ENCODE results near the gene MYLK. TPM values are rescaled to one million over a fixed set of nuclear protein-coding genes. Genes with fewer than 3 reads are reported as not detected.

Gene MYLK
- total and polyA plus RNA-seq, 2 donors (not counting 1 experiment from before 2014, with no cell fraction given): 0.51 TPM; not detected in 1

DNA sequence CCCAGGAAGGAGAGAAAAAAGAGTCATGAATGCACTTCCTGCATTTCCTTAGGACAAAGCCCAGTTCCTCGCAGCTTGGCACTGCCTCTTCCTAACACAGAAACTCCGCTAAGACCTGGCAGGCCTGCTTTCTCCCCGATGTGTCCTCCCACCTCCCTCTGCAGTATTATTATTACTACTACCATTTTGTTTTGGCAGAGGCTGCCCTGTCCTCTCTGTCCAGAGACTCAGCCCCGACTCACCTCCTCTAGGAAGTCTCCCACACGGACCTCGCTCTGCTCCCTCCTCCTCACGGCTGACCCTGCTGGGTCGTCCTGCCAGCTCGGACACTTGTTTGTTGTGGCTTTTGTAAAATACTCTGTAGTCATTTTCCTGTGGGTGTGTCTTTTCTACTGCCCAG lies 192.1 kb downstream of the MYLK start:
- Histone ChIP-seq H3K36me3 (replicated peaks in 1 of 2; ENCODE audit: control extremely low read depth in 1 of 2, control insufficient read depth in 1 of 2, extremely low read depth in 1 of 2, insufficient read depth in 2 of 2, low read length in 1 of 2) (no peaks in the 10 kb centered on the region), H3K79me2 (ENCODE audit: control insufficient read depth, insufficient read depth, low read length) (no peaks in the 10 kb centered on the region), H3K27ac (ENCODE audit: low read length in 2 of 2) (no peak overlapping the region), H2AFZ (ENCODE audit: insufficient read depth, low read depth, low read length, poor library complexity, severe bottlenecking) (no peak overlapping the region), H3K4me3 (ENCODE audit: control extremely low read depth in 1 of 5, extremely low read depth in 1 of 5, insufficient read depth in 1 of 5, low read depth in 2 of 5, low read length in 4 of 5) (no peak overlapping the region), H3K9ac (ENCODE audit: low read length) (no peak overlapping the region), H3K4me1 (ENCODE audit: control insufficient read depth in 2 of 2, insufficient read depth in 2 of 2, low read length in 2 of 2) (peaks cover 6 to 10% of the 10 kb centered on the region in 2 donors), H3K27me3 (replicated peaks in 1 of 4; ENCODE audit: control extremely low read depth in 1 of 4, control insufficient read depth in 3 of 4, insufficient read depth in 4 of 4, low read length in 3 of 4) (peaks cover 0 to 3% (median 0%) of the 10 kb centered on the region in 4 experiments), H4K20me1 (ENCODE audit: control insufficient read depth, insufficient read depth, low read length, poor library complexity, severe bottlenecking) (no peaks in the 10 kb centered on the region), H3K9me3 (ENCODE audit: control extremely low read depth in 1 of 3, control insufficient read depth in 2 of 3, insufficient read depth in 1 of 3, low read length in 2 of 3) (peaks cover 0 to 4% (median 0%) of the 10 kb centered on the region in 3 donors), H3K4me2 (replicated peaks; ENCODE audit: low read depth, low read length, poor library complexity, severe bottlenecking) (no peak overlapping the region)
- Mint-ChIP-seq H3K9me3 (ENCODE audit: insufficient read depth) (no peaks in the 10 kb centered on the region), H3K4me3 (no peak overlapping the region), H3K4me1 (peaks cover 11% of the 10 kb centered on the region), H3K27ac (no peak overlapping the region), H3K27me3 (peaks cover 11% of the 10 kb centered on the region)
- no peak for ATAC-seq (ENCODE audit: low read depth)
- no peak for DNase-seq
- CTCF ChIA-PET: no interaction called here
- intact Hi-C loops (cut with micrococcal nuclease): no loop called here
- WGBS (ENCODE audit: insufficient coverage): 93% methylated on average over 5 of the region's 9 CpGs
- POLR2A ChIA-PET: no interaction called here
- no peak for TF ChIP-seq EZH2 (IDR thresholded peaks at IDR 0.05; ENCODE audit: borderline replicate concordance, insufficient read depth, low read depth, low read length, poor library complexity, severe bottlenecking)
- TF ChIP-seq, protein P1, sequence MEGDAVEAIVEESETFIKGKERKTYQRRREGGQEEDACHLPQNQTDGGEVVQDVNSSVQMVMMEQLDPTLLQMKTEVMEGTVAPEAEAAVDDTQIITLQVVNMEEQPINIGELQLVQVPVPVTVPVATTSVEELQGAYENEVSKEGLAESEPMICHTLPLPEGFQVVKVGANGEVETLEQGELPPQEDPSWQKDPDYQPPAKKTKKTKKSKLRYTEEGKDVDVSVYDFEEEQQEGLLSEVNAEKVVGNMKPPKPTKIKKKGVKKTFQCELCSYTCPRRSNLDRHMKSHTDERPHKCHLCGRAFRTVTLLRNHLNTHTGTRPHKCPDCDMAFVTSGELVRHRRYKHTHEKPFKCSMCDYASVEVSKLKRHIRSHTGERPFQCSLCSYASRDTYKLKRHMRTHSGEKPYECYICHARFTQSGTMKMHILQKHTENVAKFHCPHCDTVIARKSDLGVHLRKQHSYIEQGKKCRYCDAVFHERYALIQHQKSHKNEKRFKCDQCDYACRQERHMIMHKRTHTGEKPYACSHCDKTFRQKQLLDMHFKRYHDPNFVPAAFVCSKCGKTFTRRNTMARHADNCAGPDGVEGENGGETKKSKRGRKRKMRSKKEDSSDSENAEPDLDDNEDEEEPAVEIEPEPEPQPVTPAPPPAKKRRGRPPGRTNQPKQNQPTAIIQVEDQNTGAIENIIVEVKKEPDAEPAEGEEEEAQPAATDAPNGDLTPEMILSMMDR (IDR thresholded peaks at IDR 0.05): no peak

DNA sequence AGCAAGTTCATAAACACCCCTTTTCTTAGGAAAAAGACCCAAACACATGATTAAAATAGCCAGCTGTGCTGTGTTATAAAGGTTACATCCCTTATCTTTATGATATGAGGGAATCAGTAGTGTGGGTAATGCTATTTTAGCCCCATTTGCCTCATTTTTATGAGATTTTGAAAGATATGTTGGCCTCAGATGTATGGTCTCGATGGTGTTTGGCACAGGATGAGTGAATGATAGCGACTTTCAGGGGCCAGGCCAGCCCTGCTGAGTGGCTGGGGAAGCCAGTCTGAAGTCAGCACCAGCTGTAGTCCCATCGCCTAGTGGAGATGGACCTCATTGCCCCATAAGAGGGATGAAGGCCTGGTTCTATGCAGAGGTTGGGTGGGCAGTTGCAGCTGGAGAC lies 194.3 kb downstream of the MYLK start:
- Histone ChIP-seq H4K20me1 (ENCODE audit: control insufficient read depth, insufficient read depth, low read length, poor library complexity, severe bottlenecking) (no peaks in the 10 kb centered on the region), H3K27ac (ENCODE audit: low read length in 2 of 2) (no peak overlapping the region), H3K79me2 (ENCODE audit: control insufficient read depth, insufficient read depth, low read length) (no peaks in the 10 kb centered on the region), H3K27me3 (replicated peaks in 1 of 4; ENCODE audit: control extremely low read depth in 1 of 4, control insufficient read depth in 3 of 4, insufficient read depth in 4 of 4, low read length in 3 of 4) (peaks cover 0 to 3% (median 0%) of the 10 kb centered on the region in 4 experiments), H3K4me1 (ENCODE audit: control insufficient read depth in 2 of 2, insufficient read depth in 2 of 2, low read length in 2 of 2) (no peaks in the 10 kb centered on the region), H2AFZ (ENCODE audit: insufficient read depth, low read depth, low read length, poor library complexity, severe bottlenecking) (no peak overlapping the region), H3K4me3 (ENCODE audit: control extremely low read depth in 1 of 5, extremely low read depth in 1 of 5, insufficient read depth in 1 of 5, low read depth in 2 of 5, low read length in 4 of 5) (no peak overlapping the region), H3K9me3 (ENCODE audit: control extremely low read depth in 1 of 3, control insufficient read depth in 2 of 3, insufficient read depth in 1 of 3, low read length in 2 of 3) (no peaks in the 10 kb centered on the region), H3K4me2 (replicated peaks; ENCODE audit: low read depth, low read length, poor library complexity, severe bottlenecking) (no peak overlapping the region), H3K9ac (ENCODE audit: low read length) (no peak overlapping the region), H3K36me3 (replicated peaks in 1 of 2; ENCODE audit: control extremely low read depth in 1 of 2, control insufficient read depth in 1 of 2, extremely low read depth in 1 of 2, insufficient read depth in 2 of 2, low read length in 1 of 2) (no peaks in the 10 kb centered on the region)
- no peaks in the 10 kb centered on the region for H3K9me3 Mint-ChIP-seq (ENCODE audit: insufficient read depth)
- ChIA-PET CTCF (no interaction called here), POLR2A (no interaction called here)
- intact Hi-C loops (cut with micrococcal nuclease): no loop called here
- peaks cover 11% of the 10 kb centered on the region for H3K27me3 Mint-ChIP-seq
- WGBS (ENCODE audit: insufficient coverage): 78% methylated on average over 3 of the region's 3 CpGs
- TF ChIP-seq, protein P1 (IDR thresholded peaks at IDR 0.05): no peak
- TF ChIP-seq EZH2 (IDR thresholded peaks at IDR 0.05; ENCODE audit: borderline replicate concordance, insufficient read depth, low read depth, low read length, poor library complexity, severe bottlenecking): no peak
- H3K27ac Mint-ChIP-seq: no peak overlapping the region
- no peak overlapping the region for H3K4me3 Mint-ChIP-seq
- H3K4me1 Mint-ChIP-seq: no peaks in the 10 kb centered on the region
- DNase-seq (no peak), ATAC-seq (ENCODE audit: low read depth) (no peak)

Measured in B cell (primary cell).